ENCODE results near the gene ATP2B2.

Gene ATP2B2

GRCh38 chr3:10492364-10493201, 12.8 kb downstream of the ATP2B2 start:
- no peak for DNase-seq

- no peak for DNase-seq
Measured at GRCh38 chr3:10489746-10490483, 15.5 kb downstream of the ATP2B2 start.

- no peak for DNase-seq
Measured at GRCh38 chr3:10487988-10488633, 17.3 kb downstream of the ATP2B2 start.

- DNase-seq, result no peak
Measured at GRCh38 chr3:10485806-10486205, 19.6 kb downstream of the ATP2B2 start.

- no peak for DNase-seq
Measured at GRCh38 chr3:10485380-10485779, 20.0 kb downstream of the ATP2B2 start.

GRCh38 chr3:10484709-10485108, 20.7 kb downstream of the ATP2B2 start:
- DNase-seq, result no peak

- no peak for DNase-seq
Measured at GRCh38 chr3:10483686-10484345, 21.6 kb downstream of the ATP2B2 start.

GRCh38 chr3:10483364-10483675, 22.1 kb downstream of the ATP2B2 start:
- DNase-seq, result no peak

- DNase-seq, result no peak
Measured at GRCh38 chr3:10482631-10483363, 22.6 kb downstream of the ATP2B2 start.

- no peak for DNase-seq
Measured at GRCh38 chr3:10480871-10481378, 24.5 kb downstream of the ATP2B2 start.

GRCh38 chr3:10479311-10479710, 26.1 kb downstream of the ATP2B2 start:
- no peak for DNase-seq

GRCh38 chr3:10475983-10476382, 29.4 kb downstream of the ATP2B2 start:
- DNase-seq, result no peak

- no peak for DNase-seq
Measured at GRCh38 chr3:10474847-10475246, 30.5 kb downstream of the ATP2B2 start.

- no peak for DNase-seq
Measured at GRCh38 chr3:10474275-10474646, 31.1 kb downstream of the ATP2B2 start.

GRCh38 chr3:10473581-10474274, 31.7 kb downstream of the ATP2B2 start:
- no peak for DNase-seq

GRCh38 chr3:10472877-10473440, 32.4 kb downstream of the ATP2B2 start:
- no peak for DNase-seq

- DNase-seq, result no peak
Measured at GRCh38 chr3:10471054-10471688, 34.2 kb downstream of the ATP2B2 start.

GRCh38 chr3:10470120-10471053, 35.0 kb downstream of the ATP2B2 start:
- DNase-seq, result no peak

- no peak for DNase-seq
Measured at GRCh38 chr3:10469441-10470119, 35.8 kb downstream of the ATP2B2 start.

Measured in NCI-H69 (cell line).